GM18517 (cell line): ENCODE results near the gene TRHDE.

Experiments
- ATAC-seq: cut with Tn5 transposase; IDR thresholded peaks from one replicate; pipeline ENCODE4 v1.9.1; 2021; ENCODE audit warnings: mild to moderate bottlenecking, moderate library complexity; ENCODE audit not compliant: unreplicated experiment

TRHDE gene, protein sequence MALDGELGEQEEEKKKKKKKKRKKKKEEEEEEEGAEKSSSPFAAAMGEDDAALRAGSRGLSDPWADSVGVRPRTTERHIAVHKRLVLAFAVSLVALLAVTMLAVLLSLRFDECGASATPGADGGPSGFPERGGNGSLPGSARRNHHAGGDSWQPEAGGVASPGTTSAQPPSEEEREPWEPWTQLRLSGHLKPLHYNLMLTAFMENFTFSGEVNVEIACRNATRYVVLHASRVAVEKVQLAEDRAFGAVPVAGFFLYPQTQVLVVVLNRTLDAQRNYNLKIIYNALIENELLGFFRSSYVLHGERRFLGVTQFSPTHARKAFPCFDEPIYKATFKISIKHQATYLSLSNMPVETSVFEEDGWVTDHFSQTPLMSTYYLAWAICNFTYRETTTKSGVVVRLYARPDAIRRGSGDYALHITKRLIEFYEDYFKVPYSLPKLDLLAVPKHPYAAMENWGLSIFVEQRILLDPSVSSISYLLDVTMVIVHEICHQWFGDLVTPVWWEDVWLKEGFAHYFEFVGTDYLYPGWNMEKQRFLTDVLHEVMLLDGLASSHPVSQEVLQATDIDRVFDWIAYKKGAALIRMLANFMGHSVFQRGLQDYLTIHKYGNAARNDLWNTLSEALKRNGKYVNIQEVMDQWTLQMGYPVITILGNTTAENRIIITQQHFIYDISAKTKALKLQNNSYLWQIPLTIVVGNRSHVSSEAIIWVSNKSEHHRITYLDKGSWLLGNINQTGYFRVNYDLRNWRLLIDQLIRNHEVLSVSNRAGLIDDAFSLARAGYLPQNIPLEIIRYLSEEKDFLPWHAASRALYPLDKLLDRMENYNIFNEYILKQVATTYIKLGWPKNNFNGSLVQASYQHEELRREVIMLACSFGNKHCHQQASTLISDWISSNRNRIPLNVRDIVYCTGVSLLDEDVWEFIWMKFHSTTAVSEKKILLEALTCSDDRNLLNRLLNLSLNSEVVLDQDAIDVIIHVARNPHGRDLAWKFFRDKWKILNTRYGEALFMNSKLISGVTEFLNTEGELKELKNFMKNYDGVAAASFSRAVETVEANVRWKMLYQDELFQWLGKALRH

GRCh38 chr12:72272091-72272661, at the start of gene TRHDE:
Gene TRHDE, plus strand, starts transcription at chr12:72272370. Its CDS starts 274 bp downstream, at chr12:72272644.
- ATAC-seq: no peak

GRCh38 chr12:72226510-72226909, 45.7 kb upstream of the TRHDE start:
- no peak for ATAC-seq

- ATAC-seq: no peak
These were observed 43.7 kb upstream of the TRHDE start for GRCh38 chr12:72228424-72228823.

DNA sequence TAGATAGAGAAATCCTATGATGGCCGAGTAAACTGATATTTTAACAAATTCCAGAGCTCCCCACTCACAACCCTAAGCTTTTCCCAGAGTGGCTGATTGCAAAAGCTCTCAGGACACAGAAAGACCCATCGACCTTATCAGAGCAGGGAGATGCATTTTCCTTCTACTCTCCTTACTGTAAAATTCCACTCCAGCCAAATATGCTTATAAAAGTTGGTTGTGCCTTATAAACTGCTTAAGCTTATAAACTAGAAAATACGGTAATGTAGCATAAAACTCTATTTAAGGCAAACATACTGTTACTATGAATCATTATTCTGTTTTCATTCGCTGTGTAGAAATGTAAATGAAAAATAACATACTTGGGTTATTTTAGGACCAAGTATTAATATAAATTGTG, 41.6 kb upstream of the TRHDE start:
- ATAC-seq: no peak

- ATAC-seq: no peak
These were observed 37.3 kb upstream of the TRHDE start for GRCh38 chr12:72234886-72235285.

- no peak for ATAC-seq
These were observed 36.0 kb upstream of the TRHDE start for GRCh38 chr12:72236071-72236705.

- no peak for ATAC-seq
These were observed 30.6 kb upstream of the TRHDE start for GRCh38 chr12:72241552-72241951.

- ATAC-seq: no peak
These were observed 29.2 kb upstream of the TRHDE start for GRCh38 chr12:72242946-72243345.

DNA sequence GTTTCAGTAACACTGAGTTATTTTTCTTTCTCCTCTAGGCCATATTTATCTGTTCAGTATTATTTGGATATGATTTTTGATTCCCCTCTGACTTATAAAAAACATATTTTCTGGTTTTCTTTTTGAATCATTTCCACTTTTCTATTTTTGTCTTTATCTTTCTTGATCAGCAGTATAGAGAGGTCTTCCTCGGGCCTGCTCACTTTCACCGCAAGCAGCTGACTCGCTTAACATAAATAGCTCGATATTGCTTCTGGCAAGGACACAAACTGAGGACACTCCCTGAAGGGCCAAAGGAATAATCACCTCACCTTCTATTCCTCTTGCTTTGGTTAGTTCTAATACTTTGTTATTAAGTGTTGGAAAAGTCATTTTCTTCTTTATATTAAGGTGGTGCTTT, 25.8 kb upstream of the TRHDE start:
- no peak for ATAC-seq

DNA sequence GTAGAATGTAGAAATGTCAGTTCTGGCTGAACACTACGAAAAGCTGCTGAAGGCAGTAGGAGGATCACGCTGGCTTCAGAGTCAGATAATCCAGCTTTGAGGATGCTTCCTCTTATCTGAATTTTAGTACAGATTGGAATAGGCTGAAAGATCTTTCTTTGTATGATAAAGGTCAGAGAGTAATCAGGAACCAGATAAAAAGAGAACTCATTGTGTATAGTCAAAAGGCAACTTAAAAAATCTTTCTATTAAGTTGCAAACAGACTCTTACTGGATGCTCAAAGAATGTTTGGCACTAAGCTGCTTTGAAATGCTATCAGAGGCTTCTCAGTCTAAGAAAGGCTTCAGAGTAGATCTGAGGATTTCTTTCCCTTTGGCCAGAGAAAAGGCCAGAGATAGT, 21.8 kb upstream of the TRHDE start:
- no peak for ATAC-seq

GRCh38 chr12:72256725-72257124, 15.4 kb upstream of the TRHDE start:
- no peak for ATAC-seq

DNA sequence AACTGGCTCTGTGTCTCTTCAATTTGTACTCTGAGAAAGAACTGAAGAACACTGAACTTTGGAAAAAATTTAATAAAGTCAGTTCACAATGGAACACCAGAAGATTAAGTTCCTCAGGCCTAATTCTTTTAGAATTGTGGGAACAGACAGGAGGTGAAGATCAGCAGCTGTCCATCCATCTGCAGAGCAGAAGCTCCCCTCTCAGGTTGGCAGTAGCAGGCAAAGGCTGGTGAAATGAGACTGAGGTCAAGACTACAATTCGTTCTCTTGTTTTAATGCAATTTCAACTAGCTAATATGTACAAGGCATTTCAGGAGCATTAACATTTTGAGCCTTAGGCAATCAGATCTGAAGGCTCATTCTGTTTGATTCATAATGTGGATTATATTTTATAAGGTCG, 10.3 kb upstream of the TRHDE start:
- no peak for ATAC-seq

GRCh38 chr12:72264548-72265175, 7.5 kb upstream of the TRHDE start:
- no peak for ATAC-seq

DNA sequence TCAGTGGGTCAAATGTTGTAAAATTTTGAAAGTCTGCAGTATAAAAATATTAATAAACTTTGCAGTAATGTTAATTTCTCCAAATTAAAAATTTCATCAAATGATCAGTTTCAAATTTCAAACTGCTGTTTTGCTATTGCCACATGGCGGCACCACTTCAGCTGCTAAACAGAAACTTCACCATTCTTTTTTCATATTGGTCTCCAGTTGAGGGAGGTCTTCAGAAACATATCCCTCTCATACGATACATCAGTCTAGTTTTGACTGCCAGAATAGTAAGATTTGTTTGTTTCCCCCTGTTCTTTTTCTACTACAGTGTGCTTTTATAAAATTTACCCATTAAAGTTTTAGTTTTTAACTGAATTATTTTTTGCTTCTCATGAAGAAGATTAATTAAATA, 4.2 kb upstream of the TRHDE start:
- ATAC-seq: no peak

DNA sequence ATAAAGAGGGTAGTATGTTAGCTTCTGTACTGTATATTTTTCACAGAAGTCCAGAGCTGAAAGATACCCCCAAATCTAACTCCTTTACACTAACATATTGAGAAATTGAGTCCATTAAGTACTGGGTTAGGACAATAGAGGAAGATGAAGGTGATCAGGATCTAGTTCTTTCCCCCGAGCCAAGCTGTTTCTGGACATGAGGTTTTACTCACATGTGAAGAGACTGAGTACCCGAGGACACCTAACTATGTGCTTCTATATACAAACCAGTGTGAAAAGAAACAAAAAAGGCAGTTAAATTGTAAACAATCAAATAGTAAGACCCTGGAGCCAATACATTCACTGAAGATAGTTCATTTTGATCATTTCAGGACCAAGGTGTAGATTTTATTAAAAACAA, 3.8 kb upstream of the TRHDE start:
- no peak for ATAC-seq

- no peak for ATAC-seq
These were observed 2.7 kb upstream of the TRHDE start for GRCh38 chr12:72269491-72269890.

DNA sequence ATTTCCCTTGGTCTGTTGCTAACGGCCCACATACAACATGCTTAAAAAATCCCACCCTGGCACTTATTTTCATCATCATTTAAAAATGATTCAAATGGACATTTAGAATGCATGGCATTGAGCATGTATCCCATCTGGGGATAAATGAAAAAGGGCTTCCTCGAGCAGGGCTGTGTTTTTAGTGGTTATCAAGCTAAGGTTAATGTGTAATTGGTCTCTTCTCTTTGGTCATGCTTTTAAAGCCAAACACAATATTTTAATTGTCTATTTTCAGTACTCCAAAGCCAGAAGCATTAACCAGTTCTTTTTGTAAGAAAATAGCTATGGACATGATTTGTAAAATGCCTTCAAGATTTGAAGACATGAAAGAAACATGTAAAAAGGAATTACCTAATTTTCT, 1.9 kb upstream of the TRHDE start:
- no peak for ATAC-seq

DNA sequence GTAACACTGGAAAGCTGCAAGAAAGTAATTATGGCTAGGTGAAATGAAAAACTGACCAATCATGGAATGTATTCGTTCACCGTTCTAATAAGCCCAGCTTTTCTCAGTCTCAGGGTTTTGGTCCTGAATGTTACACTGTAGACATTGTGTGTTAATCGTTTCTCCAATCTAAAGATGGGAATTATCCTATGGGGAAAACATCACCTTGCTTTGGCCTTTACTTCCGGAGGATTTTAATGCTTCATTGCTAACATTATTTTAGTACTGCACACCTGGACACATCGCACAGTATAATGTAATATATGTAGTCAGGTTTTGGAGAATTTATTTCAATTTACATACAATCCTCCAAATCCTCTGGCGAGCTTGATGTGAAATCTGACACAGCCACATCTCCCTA, 1.2 kb upstream of the TRHDE start:
- no peak for ATAC-seq

DNA sequence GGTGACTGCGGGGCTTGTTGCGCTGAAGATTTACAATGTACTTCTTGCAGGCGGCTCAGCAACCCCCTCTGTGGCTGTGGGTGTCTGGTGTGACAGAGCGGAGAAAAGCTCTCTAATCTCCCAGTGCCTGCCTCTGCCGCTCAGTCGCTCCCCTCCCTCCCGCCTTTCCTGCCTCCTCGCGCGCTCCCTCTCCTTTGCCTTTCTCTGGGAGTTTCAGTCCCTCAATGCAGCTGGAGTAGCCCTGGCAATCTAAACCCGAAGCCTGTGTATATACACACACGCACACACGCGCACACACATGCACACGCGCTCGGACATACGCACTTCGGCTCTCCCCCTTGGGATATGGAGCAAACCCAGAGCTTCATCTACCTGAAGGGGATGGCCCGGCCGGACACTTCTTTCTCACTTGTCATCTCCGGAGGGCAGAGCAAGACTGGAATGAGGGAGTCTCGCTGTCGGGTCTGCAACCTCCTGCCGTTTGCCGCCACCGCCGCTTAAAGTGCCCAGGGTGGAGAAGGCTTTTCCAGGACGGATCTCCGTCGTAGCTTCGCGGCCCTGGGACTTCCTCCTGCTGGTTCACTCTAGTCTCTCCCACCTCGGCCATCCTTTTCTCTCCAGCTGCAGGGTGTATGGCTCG, 599 bp upstream of the TRHDE start:
- no peak for ATAC-seq
